ENCODE results near the gene EFNA3.

Gene EFNA3

GRCh38 chr1:155103325-155103724 lies 24.7 kb downstream of the EFNA3 start:
- TF ChIP-seq CTCF (IDR thresholded peaks at IDR 0.05; ENCODE audit: borderline replicate concordance, insufficient read depth, low read depth, low read length), result no peak
- H3K4me3 ChIP-seq (ENCODE audit: low read depth, low read length), result no peak overlapping the region

- no peak overlapping the region for H3K4me3 ChIP-seq (ENCODE audit: low read depth, low read length)
Measured at GRCh38 chr1:155104605-155105534, 26.2 kb downstream of the EFNA3 start.

DNA sequence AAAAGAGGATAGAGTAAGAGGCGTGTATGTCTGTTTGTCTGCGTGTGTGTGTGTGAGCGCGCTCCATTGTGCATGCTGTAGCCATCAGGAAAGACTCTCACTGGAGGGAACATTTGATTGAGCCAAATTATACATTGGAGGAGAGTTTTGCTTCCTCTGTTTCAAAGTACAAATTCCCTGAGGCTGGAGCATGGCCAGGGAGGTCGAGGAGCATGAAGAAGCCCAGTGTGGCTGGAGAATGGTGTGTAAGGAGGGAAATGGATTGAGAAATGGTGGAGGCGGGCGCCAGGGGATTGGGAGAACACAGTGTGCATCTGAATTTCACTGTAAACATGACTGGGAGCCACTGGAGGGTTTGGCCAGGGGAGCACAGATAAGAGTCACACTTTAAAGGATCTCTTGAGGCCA lies 27.0 kb downstream of the EFNA3 start:
- TF ChIP-seq CTCF (IDR thresholded peaks at IDR 0.05; ENCODE audit: borderline replicate concordance, insufficient read depth, low read depth, low read length), result no peak
- H3K4me3 ChIP-seq (ENCODE audit: low read depth, low read length), result no peak overlapping the region

More at GRCh38 chr1:155104605-155105534, 26.2 kb downstream of the EFNA3 start:
- TF ChIP-seq CTCF (IDR thresholded peaks at IDR 0.05; ENCODE audit: borderline replicate concordance, insufficient read depth, low read depth, low read length), result no peak

- no peak for TF ChIP-seq CTCF (IDR thresholded peaks at IDR 0.05; ENCODE audit: borderline replicate concordance, insufficient read depth, low read depth, low read length)
- H3K4me3 ChIP-seq (ENCODE audit: low read depth, low read length), result no peak overlapping the region
Measured at GRCh38 chr1:155106862-155107261, 28.2 kb downstream of the EFNA3 start.

DNA sequence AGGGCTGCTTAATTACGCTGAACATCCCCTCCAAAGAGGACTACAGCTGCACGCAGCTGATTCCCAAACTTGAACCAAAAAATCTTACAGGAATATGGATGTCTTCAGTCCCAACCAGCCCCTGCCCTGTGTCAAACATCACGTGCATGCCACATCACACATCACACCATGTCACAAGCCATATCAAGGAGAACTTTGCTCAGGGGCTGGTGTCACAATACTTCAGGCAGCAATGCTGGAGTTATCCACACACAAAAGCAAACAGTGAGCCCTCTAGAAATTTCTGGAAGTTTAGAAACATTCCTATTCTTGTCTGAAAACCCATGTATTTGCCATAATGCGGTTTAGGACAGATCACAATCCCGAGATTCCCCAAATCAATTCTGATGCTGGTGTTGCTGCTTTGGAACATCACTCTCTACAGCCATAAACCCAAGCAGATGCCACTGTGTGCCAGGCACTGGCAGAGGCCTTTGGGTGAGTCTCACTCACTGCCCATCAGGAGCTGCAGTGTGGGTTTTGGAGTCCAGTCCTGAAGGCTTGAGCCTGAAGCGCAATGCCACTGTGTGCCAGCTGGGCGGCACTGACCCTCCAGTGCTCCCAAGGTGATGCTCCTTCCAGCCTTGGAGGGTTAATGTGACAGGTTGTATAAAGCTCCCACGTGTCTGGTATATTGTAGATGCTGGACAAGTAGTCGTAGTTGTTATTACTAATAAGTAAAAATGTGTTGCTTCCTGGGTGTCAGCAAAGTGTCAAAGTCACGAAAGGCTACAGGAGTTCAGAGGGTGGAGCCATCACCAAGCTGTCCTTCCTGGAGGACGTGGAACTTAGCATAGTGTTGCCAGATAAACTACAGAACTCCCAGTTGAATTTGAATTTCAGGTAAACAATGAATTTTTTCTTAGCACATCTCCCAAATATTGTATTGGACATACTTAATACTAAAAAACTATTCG lies 28.9 kb downstream of the EFNA3 start:
- no peak for TF ChIP-seq CTCF (IDR thresholded peaks at IDR 0.05; ENCODE audit: borderline replicate concordance, insufficient read depth, low read depth, low read length)

DNA sequence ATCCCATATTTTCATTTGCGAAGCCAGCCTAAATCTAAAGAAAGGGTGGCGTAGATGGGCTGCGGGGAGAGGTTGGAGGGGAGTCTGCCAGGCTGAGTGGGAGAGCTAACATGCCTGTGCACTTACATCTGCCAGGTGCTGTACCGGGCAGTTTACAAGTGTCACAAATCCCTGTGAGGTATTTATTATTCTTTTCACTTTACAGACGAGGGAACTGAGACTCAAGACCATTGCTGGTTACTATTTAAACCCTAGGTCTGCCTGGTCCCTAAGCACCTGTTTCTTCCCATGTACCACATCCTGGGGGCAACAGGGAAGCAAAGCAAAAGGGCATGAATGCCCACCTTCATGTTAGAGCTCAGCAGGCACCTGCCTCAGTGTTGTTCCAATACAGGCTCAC lies 29.7 kb downstream of the EFNA3 start:
- TF ChIP-seq CTCF (IDR thresholded peaks at IDR 0.05; ENCODE audit: borderline replicate concordance, insufficient read depth, low read depth, low read length), result no peak
- H3K4me3 ChIP-seq (ENCODE audit: low read depth, low read length), result no peak overlapping the region

More for the DNA sequence above, 28.9 kb downstream of the EFNA3 start:
- H3K4me3 ChIP-seq (ENCODE audit: low read depth, low read length), result no peak overlapping the region

All from GM12875 (cell line).